ENCODE data around the gene SPATA31C1. TPM values are rescaled to one million over a fixed set of nuclear protein-coding genes. Genes with fewer than 3 reads are reported as not detected.
"Not testable (repeated sequence)": the region's sequence is repeated elsewhere in the genome, so short reads cannot be mapped to it uniquely, and the experiment has no call there.

The SPATA31C1 gene
- total and polyA plus RNA-seq, 7 donors, result not detected

DNA sequence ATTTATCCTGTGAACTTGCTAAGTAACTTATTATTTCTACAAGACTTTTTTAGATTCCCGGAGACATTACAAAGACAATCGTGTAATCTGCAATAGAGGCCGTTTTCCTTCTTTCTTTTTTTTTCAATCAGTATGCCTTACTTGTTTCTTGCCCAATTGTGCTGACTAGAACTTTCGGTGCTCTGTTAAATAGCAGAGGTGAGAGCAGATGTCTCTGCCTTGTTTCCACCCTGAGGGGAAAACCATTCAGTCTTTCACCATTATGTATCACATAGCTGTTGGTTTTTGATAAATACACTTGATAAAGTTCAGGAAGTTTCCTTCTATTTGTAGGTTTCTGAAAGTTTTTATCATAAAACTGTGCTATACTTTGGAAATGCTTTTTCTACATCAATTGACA lies 24.8 kb upstream of the SPATA31C1 start:
- Histone ChIP-seq H3K9me3 (no peaks in the 10 kb centered on the region), H3K27ac (no peak overlapping the region), H3K36me3 (ENCODE audit: insufficient read depth in 1 of 2, low read depth in 1 of 2) (no peaks in the 10 kb centered on the region), H3K4me1 (no peaks in the 10 kb centered on the region), H3K4me3 (no peak overlapping the region), H3K27me3 (ENCODE audit: insufficient read depth in 3 of 3, low read length in 2 of 3) (no peaks in the 10 kb centered on the region)
- intact Hi-C loops (cut with DNase I), result no loop called here
- TF ChIP-seq CTCF (IDR thresholded peaks at IDR 0.05), result no peak
- 88 to 89% (median 88%) methylated on average over 4 of the region's 4 CpGs for WGBS, 3 donors
- ATAC-seq (no peak), DNase-seq (no peak)

- TF ChIP-seq CTCF (IDR thresholded peaks at IDR 0.05), result no peak
- intact Hi-C loops (cut with DNase I), result no loop called here
- Histone ChIP-seq H3K9me3 (no peaks in the 10 kb centered on the region), H3K36me3 (ENCODE audit: insufficient read depth in 1 of 2, low read depth in 1 of 2) (no peaks in the 10 kb centered on the region), H3K4me1 (no peaks in the 10 kb centered on the region), H3K4me3 (no peak overlapping the region), H3K27me3 (ENCODE audit: insufficient read depth in 3 of 3, low read length in 2 of 3) (no peaks in the 10 kb centered on the region), H3K27ac (no peak overlapping the region)
- DNase-seq, result no peak
- WGBS, 3 donors, result 68 to 75% (median 73%) methylated on average over 4 of the region's 4 CpGs
- no peak for ATAC-seq
These were observed 22.6 kb upstream of the SPATA31C1 start for GRCh38 chr9:87894998-87895625.

DNA sequence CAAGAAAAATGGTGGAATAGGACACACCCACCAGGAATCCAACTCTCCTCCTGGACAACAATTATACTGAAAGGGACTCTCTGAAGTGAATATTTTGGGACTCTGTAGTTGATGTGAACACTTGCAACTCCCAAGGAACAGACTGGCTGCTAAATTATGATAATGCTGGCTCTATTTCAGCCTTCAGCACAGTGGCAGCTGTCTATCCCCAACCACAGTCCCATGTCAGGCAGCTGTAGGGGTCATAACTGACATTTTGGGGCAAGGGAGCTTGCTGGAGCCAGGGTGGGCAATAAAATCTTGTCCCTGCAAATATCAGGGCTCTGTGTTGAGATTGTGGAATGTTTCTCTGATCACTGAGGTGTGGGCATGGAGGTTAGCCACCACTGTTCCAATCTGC lies 20.9 kb upstream of the SPATA31C1 start:
- H3K4me1 ChIP-seq, result no peaks in the 10 kb centered on the region
- no peak for ATAC-seq
- no peak overlapping the region for H3K27ac ChIP-seq
- H3K36me3 ChIP-seq (ENCODE audit: insufficient read depth in 1 of 2, low read depth in 1 of 2), result no peaks in the 10 kb centered on the region
- no peaks in the 10 kb centered on the region for H3K27me3 ChIP-seq (ENCODE audit: insufficient read depth in 3 of 3, low read length in 2 of 3)
- DNase-seq, result no peak
- intact Hi-C loops (cut with DNase I), result no loop called here
- no peak overlapping the region for H3K4me3 ChIP-seq
- no peak for TF ChIP-seq CTCF (IDR thresholded peaks at IDR 0.05)
- H3K9me3 ChIP-seq, result no peaks in the 10 kb centered on the region

- ATAC-seq (no peak), DNase-seq (no peak)
- intact Hi-C loops (cut with DNase I), result no loop called here
- Histone ChIP-seq H3K4me3 (no peak overlapping the region), H3K27ac (no peak overlapping the region), H3K36me3 (ENCODE audit: insufficient read depth in 1 of 2, low read depth in 1 of 2) (no peaks in the 10 kb centered on the region), H3K4me1 (no peaks in the 10 kb centered on the region), H3K27me3 (ENCODE audit: insufficient read depth in 3 of 3, low read length in 2 of 3) (no peaks in the 10 kb centered on the region), H3K9me3 (no peaks in the 10 kb centered on the region)
- TF ChIP-seq CTCF (IDR thresholded peaks at IDR 0.05), result no peak
These were observed 19.6 kb upstream of the SPATA31C1 start for GRCh38 chr9:87898151-87898550.

DNA sequence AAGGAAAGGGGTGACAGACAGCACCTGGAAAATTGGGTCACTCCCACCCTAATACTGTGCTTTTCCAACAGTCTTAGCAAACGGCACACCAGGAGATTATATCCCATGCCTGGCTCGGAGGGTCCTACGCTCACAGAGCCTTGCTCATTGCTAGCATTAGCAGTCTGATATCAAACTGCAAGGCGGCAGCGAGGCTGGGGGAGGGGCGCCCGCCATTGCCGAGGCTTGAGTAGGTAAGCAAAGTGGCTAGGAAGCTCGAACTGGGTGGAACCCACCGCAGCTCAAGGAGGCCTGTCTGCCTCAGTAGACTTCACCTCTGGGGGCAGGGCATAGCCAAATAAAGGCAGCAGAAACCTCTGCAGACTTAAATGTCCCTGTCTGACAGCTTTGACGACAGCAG lies 15.4 kb upstream of the SPATA31C1 start:
- 82 to 95% (median 95%) methylated on average over 11 of the region's 11 CpGs for whole genome bisulfite sequencing, 3 donors
- ATAC-seq; intact Hi-C loops (cut with DNase I); H3K4me1 ChIP-seq; H3K27me3 ChIP-seq (ENCODE audit: insufficient read depth in 3 of 3, low read length in 2 of 3); DNase-seq; H3K4me3 ChIP-seq; H3K9me3 ChIP-seq; H3K36me3 ChIP-seq (ENCODE audit: insufficient read depth in 1 of 2, low read depth in 1 of 2); H3K27ac ChIP-seq: not testable (repeated sequence)
